GM23248 (cell line): Measurements from ENCODE around the gene CDC45. TPM values are rescaled to one million over a fixed set of nuclear protein-coding genes. Genes with fewer than 3 reads are reported as not detected.

Source experiments
- DNase-seq: peaks from one replicate; pipeline ENCODE4 v3.0.0-alpha.2; 2015
- H2AFZ ChIP-seq: fragments of 200-600 bp; sonication (generic); 2 replicates; pipeline ENCODE4 v1.6.1; 2016; ENCODE audit warnings: antibody characterized with exemption
- H3F3A ChIP-seq: fragments of 200-600 bp; sonication (generic); 2 replicates; pipeline ENCODE4 v1.6.1; 2016; ENCODE audit warnings: mild to moderate bottlenecking, antibody characterized with exemption, mixed run types; ENCODE audit not compliant: insufficient read depth
- H3K27ac ChIP-seq: fragments of 200-600 bp; sonication (generic); 2 replicates; pipeline ENCODE4 v1.5.1; 2016; ENCODE audit warnings: mild to moderate bottlenecking
- H3K27me3 ChIP-seq: fragments of 200-600 bp; sonication (generic); replicated peaks from 2 replicates; pipeline ENCODE4 v1.6.1; 2016; ENCODE audit warnings: mild to moderate bottlenecking; ENCODE audit not compliant: insufficient read depth
- H3K36me3 ChIP-seq: fragments of 200-600 bp; sonication (generic); 2 replicates; pipeline ENCODE4 v1.6.1; 2016; ENCODE audit warnings: low read depth, mild to moderate bottlenecking
- H3K4me1 ChIP-seq: fragments of 200-600 bp; sonication (generic); 2 replicates; pipeline ENCODE4 v1.6.1; 2016; ENCODE audit warnings: mild to moderate bottlenecking; ENCODE audit not compliant: insufficient read depth
- H3K4me2 ChIP-seq: fragments of 200-600 bp; sonication (generic); one replicate; pipeline ENCODE4 v1.6.1; 2016; ENCODE audit warnings: mild to moderate bottlenecking; ENCODE audit not compliant: unreplicated experiment
- H3K4me3 ChIP-seq: fragments of 200-600 bp; sonication (generic); 2 replicates; pipeline ENCODE4 v1.5.1; 2016; ENCODE audit warnings: mild to moderate bottlenecking
- H3K79me2 ChIP-seq: fragments of 200-600 bp; sonication (generic); 2 replicates; pipeline ENCODE4 v1.6.1; 2016; ENCODE audit warnings: mild to moderate bottlenecking; ENCODE audit not compliant: insufficient read depth
- H3K9ac ChIP-seq: fragments of 200-600 bp; sonication (generic); 2 replicates; pipeline ENCODE4 v1.6.1; 2016; ENCODE audit warnings: mild to moderate bottlenecking
- H3K9me2 ChIP-seq: fragments of 200-600 bp; sonication (generic); 2 replicates; pipeline ENCODE4 v1.6.1; 2016; ENCODE audit warnings: mixed run types, mild to moderate bottlenecking, moderate library complexity; ENCODE audit not compliant: insufficient read depth
- H3K9me3 ChIP-seq: fragments of 200-600 bp; sonication (generic); one replicate; pipeline ENCODE4 v1.6.1; 2017; ENCODE audit warnings: low read depth
- H4K20me1 ChIP-seq: fragments of 200-600 bp; sonication (generic); 2 replicates; pipeline ENCODE4 v1.6.0; 2016; ENCODE audit not compliant: insufficient read depth
- EZH2 ChIP-seq: fragments of 200-600 bp; sonication (generic); IDR thresholded peaks from 2 replicates; pipeline ENCODE4 v1.6.1; 2018; ENCODE audit warnings: antibody characterized with exemption, mild to moderate bottlenecking; ENCODE audit not compliant: insufficient read depth, poor library complexity, severe bottlenecking
- EZH2phosphoT487 ChIP-seq: fragments of 200-600 bp; sonication (generic); IDR thresholded peaks from 2 replicates; pipeline ENCODE4 v1.6.1; 2018; ENCODE audit warnings: antibody characterized with exemption, moderate library complexity, mild to moderate bottlenecking, low read depth; ENCODE audit not compliant: insufficient read depth
- WGBS, 2 experiments: methylation state at CpG; one replicate each; pipeline ENCODE4 v1.1.6; 2015 to 2017; ENCODE audit warnings: low lambda C conversion rate in 2 of 2, low coverage in 1 of 2; ENCODE audit errors: missing lambda C conversion rate in 2 of 2; 5-methylcytosine and 5-hydroxymethylcytosine counted together
- in situ Hi-C: fragments of 300-500 bp; cut with MboI; formaldehyde crosslinking; loops from 2 replicates; pipeline ENCODE4 v1.15.0; 2020
- polyA plus RNA-seq: library from polyadenylated mRNA; unstranded; fragments of >200 nt; fragmentation: Nextera tagmentation; extraction: Ambion mirVana; gene quantifications from 2 replicates; pipeline ENCODE4 v1.2.1, GENCODE V29; 2016
- total RNA-seq: library from RNA; depleted of rRNA; stranded (reverse); fragments of >200 nt; shearing (Covaris generic); gene quantifications from 2 replicates; pipeline ENCODE4 v1.2.3, GENCODE V29; 2014

CDC45 gene
- total and polyA plus RNA-seq, 2 experiments from 2014 or later, result 9.5 to 10.1 TPM

DNA sequence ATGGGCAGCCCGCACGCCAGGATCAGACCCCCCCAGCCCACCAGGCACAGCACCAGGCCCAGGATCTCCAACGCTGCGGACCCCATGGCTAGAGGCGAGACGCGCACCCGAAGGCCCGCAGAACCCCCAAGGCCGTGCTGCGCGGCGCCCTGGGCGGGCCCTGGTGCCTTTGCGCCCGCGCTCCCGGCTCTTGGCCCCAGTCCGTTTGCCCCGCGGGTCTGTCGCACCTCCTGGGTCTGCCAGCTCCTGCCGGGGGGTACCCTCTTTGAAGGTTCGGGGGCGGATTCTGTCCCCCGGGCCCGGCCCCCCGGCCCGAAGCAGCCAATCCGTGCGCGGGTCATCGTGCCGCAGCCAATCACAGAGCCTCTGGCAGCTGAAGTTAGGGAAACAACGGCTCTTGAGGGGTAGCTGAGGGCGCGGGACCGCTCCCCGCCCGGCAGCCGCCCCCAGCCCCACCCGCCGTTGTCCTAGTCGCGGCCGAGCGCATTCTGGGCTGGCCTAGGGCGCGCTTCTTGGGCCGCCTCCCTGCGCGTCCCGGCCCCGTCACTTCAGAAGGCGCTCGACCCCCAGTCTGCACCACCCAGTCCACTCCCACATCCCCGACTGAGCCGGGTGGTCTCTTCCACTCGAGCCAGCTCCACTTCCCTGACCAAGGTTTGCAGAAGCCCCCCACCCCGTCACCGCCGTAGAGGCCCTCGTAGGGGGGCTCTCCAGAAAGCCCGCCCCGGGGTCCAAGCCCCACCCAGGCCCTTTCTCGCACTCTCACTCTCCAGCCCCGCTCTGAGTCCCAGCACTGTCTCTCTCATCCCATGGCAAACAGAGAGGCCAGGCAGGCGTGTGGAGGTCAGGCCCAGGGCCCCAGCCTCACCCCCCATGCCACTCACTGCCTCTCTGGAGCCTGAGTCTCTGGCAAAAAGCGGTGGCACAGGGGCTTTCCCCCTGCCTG, 44.7 kb downstream of the CDC45 start, which contains the start of gene CLDN5:
TSS of gene CLDN5 (minus strand) at position 241 of the 946 bp plus-strand sequence. CDS start at position 86, 155 bp downstream.
- TF ChIP-seq EZH2, result peak; percentile 45
- TF ChIP-seq EZH2phosphoT487, result no peak
- Histone ChIP-seq H3K4me2 (peak within 1 kb of the TSS; percentile 67), H4K20me1 (no peaks in the 10 kb centered on the region), H3K4me1 (no peaks in the 10 kb centered on the region), H3K36me3 (no peaks in the 10 kb centered on the region), H3K9me2 (no peaks in the 10 kb centered on the region), H3F3A (no peaks in the 10 kb centered on the region), H2AFZ (peak within 1 kb of the TSS; percentile 66), H3K27me3 (peaks cover 5% of the 10 kb centered on the region; the same call in 1 of the 2 replicates), H3K9ac (no peak within 1 kb of the TSS), H3K9me3 (no peaks in the 10 kb centered on the region), H3K27ac (no peak within 1 kb of the TSS), H3K4me3 (peak within 1 kb of the TSS; percentile 46), H3K79me2 (no peaks in the 10 kb centered on the region)
- peak; percentile 23 for DNase-seq
- in situ Hi-C loops, result no loop called here
- WGBS, 2 experiments, result 3 to 5% methylated on average over 48 to 52 of the region's 69 CpGs

DNA sequence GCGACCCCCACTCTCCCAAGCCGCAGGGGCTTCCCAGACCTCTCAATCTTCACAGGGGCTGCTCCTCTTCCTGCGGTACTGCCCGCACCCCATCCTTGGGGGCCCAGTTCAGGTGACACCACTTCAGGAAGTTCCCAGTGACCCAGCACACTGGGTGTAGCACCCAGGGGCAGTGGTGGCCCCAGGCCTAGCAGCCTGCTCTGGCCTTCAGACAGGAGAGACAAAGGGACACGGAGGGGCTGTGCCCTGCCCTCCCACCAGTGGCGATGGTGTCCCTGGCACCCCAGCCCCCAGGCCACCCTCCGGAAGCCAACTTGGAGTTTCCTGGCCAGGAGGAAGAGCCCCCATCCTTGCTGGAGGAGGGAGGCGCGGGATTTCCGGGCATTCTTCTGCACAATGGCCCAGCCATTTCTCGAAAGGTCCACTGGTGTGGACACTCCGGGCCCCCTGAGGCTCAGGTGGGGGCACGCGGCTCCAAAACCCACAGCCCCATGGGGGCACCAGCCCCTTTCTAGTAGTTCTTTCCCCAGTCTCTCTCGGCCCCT, 45.5 kb downstream of the CDC45 start:
- Histone ChIP-seq H3K4me1 (no peaks in the 10 kb centered on the region), H4K20me1 (no peaks in the 10 kb centered on the region), H3K9ac (no peak overlapping the region), H3K27ac (no peak overlapping the region), H3K36me3 (no peaks in the 10 kb centered on the region), H3K4me3 (no peak overlapping the region), H2AFZ (no peak overlapping the region), H3K79me2 (no peaks in the 10 kb centered on the region), H3K9me3 (no peaks in the 10 kb centered on the region), H3K9me2 (no peaks in the 10 kb centered on the region), H3K27me3 (peaks cover 7% of the 10 kb centered on the region; the same call in 1 of the 2 replicates), H3F3A (no peaks in the 10 kb centered on the region), H3K4me2 (no peak overlapping the region)
- in situ Hi-C loops, result no loop called here
- 82 to 88% methylated on average over 14 of the region's 15 CpGs for WGBS, 2 experiments
- DNase-seq, result no peak
- TF ChIP-seq EZH2phosphoT487 (no peak), EZH2 (no peak)

DNA sequence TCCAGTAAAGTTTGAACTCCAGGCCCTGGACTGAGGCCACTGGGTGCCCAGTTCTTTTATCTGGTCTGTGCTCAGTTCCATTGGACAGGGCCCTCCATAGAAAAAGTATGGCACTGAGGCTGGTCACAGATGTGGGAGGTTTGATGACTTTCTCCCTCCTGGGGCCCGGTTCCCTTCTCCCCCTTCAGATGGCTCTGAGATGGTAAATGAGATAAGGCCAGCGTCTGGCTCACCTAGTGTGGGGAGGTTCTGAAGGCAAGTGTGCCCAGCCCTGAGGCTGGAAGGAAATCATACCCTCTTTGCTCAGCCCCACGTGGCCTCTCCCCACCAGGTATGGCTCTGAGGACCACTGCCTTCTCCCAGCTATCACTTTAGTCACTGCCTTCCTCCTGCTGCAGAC, 45.9 kb downstream of the CDC45 start:
- no peaks in the 10 kb centered on the region for H3K9me2 ChIP-seq
- H3K27ac ChIP-seq, result no peak overlapping the region
- no peak overlapping the region for H3K4me3 ChIP-seq
- H3K36me3 ChIP-seq, result no peaks in the 10 kb centered on the region
- no peaks in the 10 kb centered on the region for H3F3A ChIP-seq
- H3K4me1 ChIP-seq, result no peaks in the 10 kb centered on the region
- H3K9ac ChIP-seq, result no peak overlapping the region
- H3K4me2 ChIP-seq, result no peak overlapping the region
- peaks cover 9% of the 10 kb centered on the region; the same call in 1 of the 2 replicates for H3K27me3 ChIP-seq
- H3K79me2 ChIP-seq, result no peaks in the 10 kb centered on the region
- 62 to 70% methylated on average over 3 of the region's 3 CpGs for WGBS, 2 experiments
- no peak overlapping the region for H2AFZ ChIP-seq
- no peaks in the 10 kb centered on the region for H3K9me3 ChIP-seq
- in situ Hi-C loops, result no loop called here
- DNase-seq, result no peak
- no peak for TF ChIP-seq EZH2phosphoT487
- no peak for TF ChIP-seq EZH2
- H4K20me1 ChIP-seq, result no peaks in the 10 kb centered on the region

DNA sequence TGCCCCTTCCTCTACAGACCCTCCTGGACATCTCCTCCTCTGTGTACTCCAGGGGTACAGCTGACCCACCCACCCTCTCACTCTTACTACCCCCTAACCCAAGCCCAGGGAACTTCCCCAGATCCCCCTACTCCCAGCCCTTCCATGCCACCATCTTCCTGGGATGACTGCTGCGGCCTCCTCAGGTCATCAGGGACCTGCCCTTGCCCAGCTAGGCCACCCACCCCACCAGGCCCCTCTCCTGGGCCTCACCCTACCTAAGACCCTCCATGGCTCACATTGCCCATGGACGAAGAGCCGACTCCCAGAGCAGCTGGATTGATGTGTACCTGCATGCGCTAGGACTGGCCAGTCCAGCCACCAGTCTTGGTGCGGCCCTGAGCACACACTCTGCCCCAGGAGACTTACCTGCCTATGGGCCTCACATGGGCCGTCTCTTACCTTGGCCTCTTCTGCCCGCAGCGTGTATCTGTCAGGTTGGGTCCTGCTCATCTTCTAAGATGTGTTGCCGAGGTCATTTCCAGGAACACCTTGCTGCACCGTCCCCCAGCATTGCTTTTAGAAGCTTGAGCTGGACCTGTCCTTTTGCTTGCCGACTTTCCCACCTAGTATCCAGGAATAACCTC, 46.5 kb downstream of the CDC45 start:
- WGBS, 2 experiments, result 77 to 80% methylated on average over 11 of the region's 11 CpGs
- Histone ChIP-seq H4K20me1 (no peaks in the 10 kb centered on the region), H3K27me3 (peaks cover 9% of the 10 kb centered on the region; the same call in 1 of the 2 replicates), H3K9me2 (no peaks in the 10 kb centered on the region), H3F3A (no peaks in the 10 kb centered on the region), H3K36me3 (no peaks in the 10 kb centered on the region), H3K9ac (no peak overlapping the region), H3K4me1 (no peaks in the 10 kb centered on the region), H3K27ac (no peak overlapping the region), H3K79me2 (no peaks in the 10 kb centered on the region), H2AFZ (no peak overlapping the region), H3K9me3 (no peaks in the 10 kb centered on the region), H3K4me3 (no peak overlapping the region), H3K4me2 (no peak overlapping the region)
- in situ Hi-C loops, result no loop called here
- no peak for DNase-seq
- TF ChIP-seq EZH2phosphoT487, result no peak
- TF ChIP-seq EZH2, result no peak
